ENCODE measurements around the gene NEURL1. TPM values are rescaled to one million over a fixed set of nuclear protein-coding genes. Genes with fewer than 3 reads are reported as not detected.

NEURL1 gene
- total RNA-seq, 6 experiments from 2014 or later: 0.06 to 0.46 (median 0.27) TPM

DNA sequence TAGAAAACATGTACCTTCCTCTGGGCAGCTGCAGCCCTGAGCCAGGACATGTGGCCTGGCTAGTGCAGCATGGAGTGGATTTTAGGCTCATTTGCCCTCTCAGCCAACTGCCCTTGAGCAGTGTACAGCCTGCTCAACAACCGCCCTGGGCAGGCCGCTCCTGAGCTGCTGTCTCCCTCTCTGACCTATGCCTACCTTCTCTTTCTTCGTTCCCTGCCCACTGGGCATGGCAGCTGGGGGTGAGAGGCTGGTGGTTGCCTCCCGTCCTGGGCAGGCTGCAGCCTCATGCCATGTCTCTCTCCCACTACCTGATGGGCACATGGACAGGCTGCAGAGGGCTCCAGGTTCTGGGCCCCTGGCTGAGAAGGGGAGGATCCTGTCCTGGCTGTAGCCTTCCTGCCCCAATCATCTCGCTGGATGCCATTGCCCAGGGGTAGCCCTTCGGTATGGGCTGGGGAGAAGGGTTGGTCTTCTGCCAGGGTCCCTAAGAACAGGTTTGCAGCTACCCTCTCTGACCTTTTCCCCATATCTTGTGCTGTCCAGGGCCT is 97.3 kb downstream of the NEURL1 start:
- no peak for TF ChIP-seq CTCF (IDR thresholded peaks at IDR 0.05)
- no peak overlapping the region for H3K27ac Mint-ChIP-seq
- H3K4me3 Mint-ChIP-seq: no peak overlapping the region
- H3K4me1 Mint-ChIP-seq (ENCODE audit: low read depth): no peaks in the 10 kb centered on the region
- H3K36me3 Mint-ChIP-seq (ENCODE audit: low read depth): peaks cover 10% of the 10 kb centered on the region; the same call in 1 of the 2 replicates
- H3K27me3 Mint-ChIP-seq (ENCODE audit: insufficient read depth): peaks cover 24% of the 10 kb centered on the region
- H3K9me3 Mint-ChIP-seq: peaks cover 15% of the 10 kb centered on the region
- no peak for DNase-seq

DNA sequence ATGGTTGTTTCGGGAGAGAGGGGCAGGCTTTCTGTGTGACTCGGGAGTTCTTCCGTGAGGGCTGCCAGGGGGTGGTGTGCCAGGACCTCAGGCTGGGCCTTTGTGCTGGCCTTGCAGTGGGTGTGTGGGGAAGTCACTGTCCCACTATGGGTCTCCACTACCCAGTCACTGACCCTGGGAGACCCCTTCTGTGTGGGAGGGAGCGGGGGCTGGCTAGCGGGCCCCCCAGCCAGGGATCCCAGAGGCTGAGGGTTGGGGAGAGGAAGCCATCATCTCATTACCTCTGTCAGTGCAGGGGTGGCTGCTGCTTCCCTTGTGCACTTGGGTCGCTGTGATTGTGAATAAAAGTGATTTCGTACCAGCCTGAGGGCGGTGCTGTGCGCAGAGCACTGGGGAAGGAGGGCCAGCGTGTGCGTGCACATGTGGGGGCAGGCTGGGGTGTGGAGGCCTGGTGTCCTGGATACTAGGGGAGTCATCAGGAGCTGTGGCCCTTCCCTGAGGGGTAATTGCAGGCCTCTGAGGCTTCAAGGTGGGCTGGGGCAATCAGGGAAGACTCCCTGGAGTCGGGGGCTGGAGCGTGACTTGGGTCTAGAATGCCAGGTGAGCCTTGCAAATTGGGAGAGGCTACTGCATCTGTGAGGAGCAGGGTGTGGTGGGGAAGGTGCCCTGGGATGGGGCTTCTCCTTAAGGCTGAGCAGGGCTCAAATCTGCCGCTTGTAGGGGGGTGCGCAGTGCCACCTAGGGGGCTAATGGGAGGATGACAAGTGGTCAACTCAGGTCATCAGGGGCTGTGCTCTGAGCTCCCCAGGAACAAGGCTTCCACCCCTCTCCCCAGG is 98.9 kb downstream of the NEURL1 start:
- peak overlapping the region; percentile 5; the same call in 1 of the 2 replicates for H3K4me3 Mint-ChIP-seq
- H3K27ac Mint-ChIP-seq: no peak overlapping the region
- peaks cover 6% of the 10 kb centered on the region for H3K9me3 Mint-ChIP-seq
- H3K4me1 Mint-ChIP-seq (ENCODE audit: low read depth): no peaks in the 10 kb centered on the region; the same call in 1 of the 2 replicates
- no peak for DNase-seq
- H3K27me3 Mint-ChIP-seq (ENCODE audit: insufficient read depth): peaks cover 24% of the 10 kb centered on the region
- peaks cover 9% of the 10 kb centered on the region; the same call in 1 of the 2 replicates for H3K36me3 Mint-ChIP-seq (ENCODE audit: low read depth)
- peak; percentile 83 for TF ChIP-seq CTCF (IDR thresholded peaks at IDR 0.05)

- Mint-ChIP-seq H3K27ac (no peak overlapping the region), H3K27me3 (ENCODE audit: insufficient read depth) (peaks cover 24% of the 10 kb centered on the region), H3K9me3 (no peaks in the 10 kb centered on the region; the same call in 1 of the 2 replicates), H3K4me1 (ENCODE audit: low read depth) (no peaks in the 10 kb centered on the region; the same call in 1 of the 2 replicates), H3K4me3 (no peak overlapping the region), H3K36me3 (ENCODE audit: low read depth) (peaks cover 4% of the 10 kb centered on the region; the same call in 1 of the 2 replicates)
- TF ChIP-seq CTCF (IDR thresholded peaks at IDR 0.05): peak; percentile 41; the same call in 1 of the 2 replicates
- no peak for DNase-seq
These were observed 99.6 kb downstream of the NEURL1 start for GRCh38 chr10:103593022-103593570.

- H3K27ac Mint-ChIP-seq: no peak overlapping the region
These were observed 102.6 kb downstream of the NEURL1 start for GRCh38 chr10:103595933-103596726.

More at GRCh38 chr10:103595933-103596726, 102.6 kb downstream of the NEURL1 start:
- Mint-ChIP-seq H3K36me3 (ENCODE audit: low read depth) (no peaks in the 10 kb centered on the region), H3K4me1 (ENCODE audit: low read depth) (peaks cover 22% of the 10 kb centered on the region), H3K9me3 (no peaks in the 10 kb centered on the region), H3K4me3 (peak overlapping the region; percentile 9; the same call in 1 of the 2 replicates), H3K27me3 (ENCODE audit: insufficient read depth) (peaks cover 20% of the 10 kb centered on the region)
- TF ChIP-seq CTCF (IDR thresholded peaks at IDR 0.05): no peak
- no peak for DNase-seq
